T-helper 1 cell (primary cell): ENCODE data around the gene C10orf67.
A peak's percentile ranks its signal among the peaks of the same experiment; 100 is the strongest.

ENCODE experiments used
- DNase-seq, 5 donors: peaks; one replicate each; pipeline ENCODE4 v3.0.0-alpha.2; 2012 to 2020

C10orf67 gene

GRCh38 chr10:23158370-23158769, 186.2 kb downstream of the C10orf67 start:
- DNase-seq = peak in 2 of 5 donors; percentile 20 to 33

GRCh38 chr10:23157691-23158369, 186.8 kb downstream of the C10orf67 start:
- peak in 1 of 5 donors; percentile 32 for DNase-seq

GRCh38 chr10:23157239-23157681, 187.3 kb downstream of the C10orf67 start:
- no peak for DNase-seq

- DNase-seq = no peak
Measured at GRCh38 chr10:23156447-23157150, 188.0 kb downstream of the C10orf67 start.

- DNase-seq = no peak
Measured at GRCh38 chr10:23155169-23155568, 189.4 kb downstream of the C10orf67 start.
